ENCODE results near the gene PAX5.

PAX5 gene

GRCh38 chr9:36897019-36897418 is 137.0 kb downstream of the PAX5 start:
- no peak overlapping the region for H3K27ac ChIP-seq
- TF ChIP-seq, protein P1, sequence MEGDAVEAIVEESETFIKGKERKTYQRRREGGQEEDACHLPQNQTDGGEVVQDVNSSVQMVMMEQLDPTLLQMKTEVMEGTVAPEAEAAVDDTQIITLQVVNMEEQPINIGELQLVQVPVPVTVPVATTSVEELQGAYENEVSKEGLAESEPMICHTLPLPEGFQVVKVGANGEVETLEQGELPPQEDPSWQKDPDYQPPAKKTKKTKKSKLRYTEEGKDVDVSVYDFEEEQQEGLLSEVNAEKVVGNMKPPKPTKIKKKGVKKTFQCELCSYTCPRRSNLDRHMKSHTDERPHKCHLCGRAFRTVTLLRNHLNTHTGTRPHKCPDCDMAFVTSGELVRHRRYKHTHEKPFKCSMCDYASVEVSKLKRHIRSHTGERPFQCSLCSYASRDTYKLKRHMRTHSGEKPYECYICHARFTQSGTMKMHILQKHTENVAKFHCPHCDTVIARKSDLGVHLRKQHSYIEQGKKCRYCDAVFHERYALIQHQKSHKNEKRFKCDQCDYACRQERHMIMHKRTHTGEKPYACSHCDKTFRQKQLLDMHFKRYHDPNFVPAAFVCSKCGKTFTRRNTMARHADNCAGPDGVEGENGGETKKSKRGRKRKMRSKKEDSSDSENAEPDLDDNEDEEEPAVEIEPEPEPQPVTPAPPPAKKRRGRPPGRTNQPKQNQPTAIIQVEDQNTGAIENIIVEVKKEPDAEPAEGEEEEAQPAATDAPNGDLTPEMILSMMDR (conservative IDR thresholded peaks at IDR 0.05), result no peak
- TF ChIP-seq ZFX (IDR thresholded peaks at IDR 0.05), result no peak

- TF ChIP-seq, protein P1 (conservative IDR thresholded peaks at IDR 0.05), result no peak
- TF ChIP-seq ZFX (IDR thresholded peaks at IDR 0.05), result no peak
- H3K27ac ChIP-seq, result no peak overlapping the region
These were observed 137.8 kb downstream of the PAX5 start for GRCh38 chr9:36896296-36896695.

- TF ChIP-seq, protein P1 (conservative IDR thresholded peaks at IDR 0.05), result no peak
- no peak for TF ChIP-seq ZFX (IDR thresholded peaks at IDR 0.05)
- H3K27ac ChIP-seq, result no peak overlapping the region
These were observed 138.3 kb downstream of the PAX5 start for GRCh38 chr9:36895744-36896260.

GRCh38 chr9:36894695-36895310 is 139.3 kb downstream of the PAX5 start:
- TF ChIP-seq, protein P1 (conservative IDR thresholded peaks at IDR 0.05), result no peak
- TF ChIP-seq ZFX (IDR thresholded peaks at IDR 0.05), result no peak

DNA sequence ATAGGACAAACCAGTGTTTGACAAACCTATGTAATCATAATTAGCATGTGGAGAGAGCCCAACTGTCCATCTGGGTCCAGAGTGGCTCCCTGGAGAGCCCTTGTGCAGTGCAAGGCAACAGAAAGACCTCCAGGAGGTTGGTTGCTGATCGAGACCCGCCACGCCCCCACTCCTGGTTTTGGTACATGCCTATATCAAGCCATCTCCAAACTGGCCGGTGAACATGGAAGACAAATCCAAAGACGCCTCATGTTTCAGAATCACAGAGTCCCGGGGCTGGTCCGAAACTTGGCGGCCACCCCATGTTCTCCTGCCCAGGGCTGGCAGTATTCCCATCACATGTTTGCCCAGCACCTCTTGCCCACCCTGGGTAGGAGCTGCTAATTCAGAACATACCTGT is 140.2 kb downstream of the PAX5 start:
- TF ChIP-seq, protein P1 (conservative IDR thresholded peaks at IDR 0.05), result no peak
- no peak for TF ChIP-seq ZFX (IDR thresholded peaks at IDR 0.05)
- H3K27ac ChIP-seq, result no peak overlapping the region

More at GRCh38 chr9:36894695-36895310, 139.3 kb downstream of the PAX5 start:
- no peak overlapping the region for H3K27ac ChIP-seq

- no peak for TF ChIP-seq ZFX (IDR thresholded peaks at IDR 0.05)
- TF ChIP-seq, protein P1 (conservative IDR thresholded peaks at IDR 0.05), result no peak
- H3K27ac ChIP-seq, result no peak overlapping the region
These were observed 140.9 kb downstream of the PAX5 start for GRCh38 chr9:36893184-36893583.

DNA sequence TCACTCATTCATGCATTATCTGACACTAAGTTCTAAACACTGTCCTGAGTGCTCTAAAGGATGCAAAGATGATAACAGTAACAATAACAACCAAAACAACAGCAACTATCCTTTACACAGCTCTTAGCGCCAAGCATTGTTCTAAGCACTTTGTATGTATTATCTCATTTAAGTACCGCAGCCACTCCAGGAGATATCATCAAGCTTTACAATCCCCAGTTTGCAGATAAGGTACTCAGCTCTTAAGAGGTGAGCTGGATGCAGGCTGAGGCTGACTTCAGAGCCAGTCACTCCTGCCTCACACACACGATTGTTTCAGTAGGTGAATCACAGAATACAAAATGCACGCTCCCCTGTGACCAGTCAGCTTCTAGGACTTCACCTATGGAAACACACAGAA is 141.8 kb downstream of the PAX5 start:
- H3K27ac ChIP-seq, result no peak overlapping the region
- TF ChIP-seq, protein P1 (conservative IDR thresholded peaks at IDR 0.05), result no peak
- TF ChIP-seq ZFX (IDR thresholded peaks at IDR 0.05), result no peak
